ENCODE measurements around the gene FNDC5.

Gene FNDC5

DNA sequence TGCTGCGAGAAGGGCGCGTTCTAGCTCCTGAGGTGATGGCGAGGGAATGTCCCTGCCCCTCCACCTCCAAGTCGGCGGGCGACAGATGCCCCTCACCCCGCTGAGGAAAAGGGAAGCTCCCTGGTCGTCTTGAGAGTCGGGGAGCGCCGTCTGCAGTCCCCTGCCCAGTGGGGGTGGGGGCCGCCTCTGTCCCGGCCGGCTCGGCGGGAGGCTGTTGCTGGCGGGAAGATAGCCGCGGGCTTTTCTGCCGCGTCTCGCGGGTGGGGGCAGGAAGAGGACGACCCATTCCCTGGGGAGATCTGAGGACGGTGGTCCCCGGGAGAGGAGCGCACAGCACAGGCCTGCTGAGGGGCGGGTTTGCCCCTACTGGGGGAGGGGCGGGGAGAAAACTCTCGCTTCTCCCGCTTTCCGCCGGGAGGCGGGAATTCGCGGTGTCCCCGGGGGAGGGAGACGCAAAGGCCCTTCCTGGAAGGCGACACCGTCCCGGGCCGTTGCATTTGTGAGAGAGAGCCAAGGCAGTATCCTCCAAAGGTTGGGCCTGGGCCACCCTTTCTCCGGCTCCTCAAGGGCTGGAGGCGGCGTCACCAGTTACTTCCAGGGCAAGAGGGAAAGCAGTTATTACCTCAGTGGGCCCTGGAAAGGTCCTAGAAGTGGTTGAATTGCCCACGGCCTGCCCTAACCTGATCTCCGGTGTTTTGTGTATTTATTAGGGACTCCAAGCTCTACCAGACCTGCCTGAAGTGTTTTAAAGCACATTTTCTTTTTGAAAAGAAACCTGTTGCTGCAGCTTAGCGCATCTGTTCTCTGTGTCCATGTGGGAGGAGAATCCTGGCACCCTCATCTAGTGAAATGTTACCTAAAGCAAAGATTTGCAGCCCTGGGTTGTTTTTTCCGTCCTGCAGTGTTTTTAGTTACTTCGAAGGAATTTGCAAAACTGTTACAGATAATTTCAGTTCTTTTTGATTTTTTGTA is 52.6 kb downstream of the FNDC5 start:
- FAIRE-seq (no peak), DNase-seq (ENCODE audit: insufficient read length, low spot score) (no peak)

DNA sequence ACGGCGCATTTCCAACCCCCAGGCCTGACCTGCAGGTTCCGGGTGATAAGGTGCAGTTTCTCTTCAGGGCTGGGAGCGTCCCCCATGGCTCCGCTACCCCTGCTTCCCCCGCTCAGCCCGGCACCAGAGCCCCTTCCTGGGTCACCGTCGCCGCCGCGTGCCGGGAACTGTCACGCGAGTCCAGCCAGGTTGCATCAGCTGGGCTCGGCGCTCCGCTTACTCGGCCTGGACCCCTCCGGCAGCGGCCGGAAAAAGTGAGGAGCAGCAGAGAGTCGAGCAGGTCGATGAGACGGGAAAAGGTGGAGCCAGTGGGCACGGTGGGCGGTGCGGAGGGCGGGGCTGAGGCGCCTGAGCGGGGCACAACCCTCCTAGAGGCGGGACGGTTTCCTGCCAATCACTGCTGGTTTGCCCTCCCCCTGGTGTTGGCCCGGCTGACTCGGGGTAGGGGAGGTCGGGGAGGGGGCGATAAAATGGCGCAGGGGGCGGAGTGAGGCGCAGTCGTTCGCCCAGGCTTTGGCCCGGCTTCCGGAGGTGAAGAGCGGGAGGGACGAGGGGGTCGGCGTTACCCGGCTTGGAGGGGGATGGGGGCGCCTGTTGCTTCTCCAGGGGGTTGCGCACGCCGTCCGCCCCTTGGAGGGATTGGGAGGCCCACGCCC is 53.4 kb downstream of the FNDC5 start, which contains the start of the genes S100PBP and YARS1:
S100PBP (plus strand) TSS at position 495 of the 656 bp plus-strand sequence. CDS start 8,447 bp downstream, outside the sequence.
YARS1 (minus strand) TSS at position 200 of the 656 bp plus-strand sequence; CDS start at position 86, 114 bp downstream.
- DNase-seq (ENCODE audit: insufficient read length, low spot score), result peak; percentile 82
- FAIRE-seq, result peak; percentile 94

DNA sequence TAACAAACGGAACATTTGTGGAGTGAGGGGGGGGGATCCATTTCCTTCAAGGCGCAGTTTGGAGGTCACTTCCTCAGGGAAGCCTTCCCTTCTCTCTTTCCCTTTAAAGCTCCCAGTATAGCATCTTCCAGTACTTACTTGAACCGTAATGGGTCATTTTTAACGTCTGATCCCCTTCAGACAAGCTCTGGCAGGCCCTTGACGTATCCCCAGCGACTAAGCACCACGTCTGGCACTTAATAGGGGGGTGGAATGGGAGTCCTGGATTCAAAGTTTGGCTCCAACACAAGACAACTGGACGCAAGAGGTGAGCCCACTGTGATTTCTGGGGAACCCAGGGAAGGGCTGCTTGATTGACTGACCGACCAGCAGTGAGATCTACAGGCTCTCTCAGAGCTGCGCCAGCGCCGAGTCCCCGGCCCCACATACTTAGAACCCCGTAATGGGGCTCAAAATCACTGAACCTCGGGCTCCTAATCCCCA is 54.0 kb downstream of the FNDC5 start:
- DNase-seq (ENCODE audit: insufficient read length, low spot score) (no peak), FAIRE-seq (no peak)

- no peak for DNase-seq (ENCODE audit: insufficient read length, low spot score)
- FAIRE-seq, result no peak
These were observed 56.6 kb downstream of the FNDC5 start for GRCh38 chr1:32813941-32814739.
